HCT116 (cell line): ENCODE data around the gene RPS6KC1. TPM values are rescaled to one million over a fixed set of nuclear protein-coding genes. Genes with fewer than 3 reads are reported as not detected.

Source experiments
- ATAC-seq: fragments of 200-7000 bp; cut with Tn5 transposase; 2 replicates; pipeline ENCODE4 v1.9.1; 2020; ENCODE audit warnings: mild to moderate bottlenecking, moderate library complexity
- BruUV-seq: library from RNA; stranded (reverse); fragments of 400-500 nt; replicated peaks from 2 replicates; lab custom pipeline; 2021; lab: Mats Ljungman, UMichigan
- CTCF ChIA-PET: fragments of 300-600 bp; sonication (Branson Sonifier 250); formaldehyde crosslinking; loops from one replicate; lab custom pipeline; 2021; ENCODE audit warnings: antibody characterized with exemption; lab: Charles Lee
- POLR2A ChIA-PET: fragments of 300-600, 350-600 bp; sonication (Branson Sonifier 250); formaldehyde crosslinking; loops from one replicate; lab custom pipeline; 2021; ENCODE audit warnings: antibody characterized with exemption; lab: Charles Lee
- RAD21 ChIA-PET, 2 experiments: fragments of 300-600 bp; sonication (Branson Sonifier 250); formaldehyde crosslinking; loops; one replicate each; lab custom pipeline; 2023; ENCODE audit warnings: low total read pairs in 2 of 2; ENCODE audit not compliant: uncharacterized antibody in 2 of 2, unreplicated experiment in 2 of 2, low non-redundant PET in 1 of 2; lab: Charles Lee
- DNase-seq: peaks from one replicate; pipeline ENCODE4 v3.0.0-alpha.2; 2010; ENCODE audit warnings: low read depth, low spot score
- H2AFZ ChIP-seq: fragments of 200-600 bp; shearing (Covaris generic), sonication (generic); 2 replicates; pipeline ENCODE4 v1.6.1; 2017; ENCODE audit warnings: low read depth, mixed run types, mixed read lengths, antibody characterized with exemption, low read length; ENCODE audit not compliant: poor library complexity, severe bottlenecking
- H3K27ac ChIP-seq: 2 replicates; pipeline ENCODE4 v1.5.1; 2012; ENCODE audit warnings: low read depth, low read length
- H3K27me3 ChIP-seq: fragments of 200-600 bp; sonication (generic); 2 replicates; pipeline ENCODE4 v1.6.1; 2016; ENCODE audit warnings: mixed run types, low read length, mixed read lengths; ENCODE audit not compliant: insufficient read depth
- H3K36me3 ChIP-seq, 2 experiments: fragments of 200-500 bp in 1 of 2; fragments of 200-600 bp in 1 of 2; sonication (Bioruptor generic) in 1 of 2; sonication (generic) in 1 of 2; 2 replicates each; pipeline versions ENCODE4 v1.5.1 to v1.6.1; 2014 to 2016; ENCODE audit warnings: low read length in 2 of 2, inconsistent platforms in 1 of 2, mixed read lengths in 1 of 2, mixed run types in 1 of 2; ENCODE audit not compliant: insufficient read depth in 2 of 2, control insufficient read depth in 1 of 2
- H3K4me1 ChIP-seq, 2 experiments: fragments of 200-600 bp in 1 of 2; sonication (generic) in 1 of 2; 2 replicates each; pipeline versions ENCODE4 v1.5.1 to v1.6.1; 2012 to 2017; ENCODE audit warnings: low read length in 2 of 2, inconsistent platforms in 1 of 2, mild to moderate bottlenecking in 1 of 2, mixed read lengths in 1 of 2, mixed run types in 1 of 2, moderate library complexity in 1 of 2; ENCODE audit not compliant: insufficient read depth in 2 of 2, control insufficient read depth in 1 of 2
- H3K4me2 ChIP-seq: fragments of 200-600 bp; sonication (generic); 2 replicates; pipeline ENCODE4 v1.6.1; 2017; ENCODE audit warnings: mixed run types, low read length, mixed read lengths
- H3K4me3 ChIP-seq, 2 experiments: fragments of 200-600 bp in 1 of 2; sonication (generic) in 1 of 2; replicated peaks in 1 of 2; 2 replicates each; pipeline ENCODE4 v1.5.1; 2011 to 2016; ENCODE audit warnings: low read length in 2 of 2, control low read depth in 1 of 2, low read depth in 1 of 2, mild to moderate bottlenecking in 1 of 2, mixed read lengths in 1 of 2, mixed run types in 1 of 2
- H3K79me2 ChIP-seq: fragments of 200-600 bp; sonication (generic); 2 replicates; pipeline ENCODE4 v1.6.1; 2017; ENCODE audit warnings: mild to moderate bottlenecking, mixed run types, low read length, moderate library complexity, mixed read lengths; ENCODE audit not compliant: insufficient read depth
- H3K9ac ChIP-seq: fragments of 200-600 bp; sonication (generic); 2 replicates; pipeline ENCODE4 v1.6.1; 2016; ENCODE audit warnings: low read length, mixed read lengths
- H3K9me2 ChIP-seq: fragments of 200-600 bp; sonication (generic), shearing (Covaris generic); 2 replicates; pipeline ENCODE4 v1.6.1; 2017; ENCODE audit warnings: mixed run types, mild to moderate bottlenecking, moderate library complexity; ENCODE audit not compliant: insufficient read depth
- H3K9me3 ChIP-seq, 2 experiments: fragments of 200-500 bp in 1 of 2; fragments of 200-600 bp in 1 of 2; sonication (Bioruptor generic) in 1 of 2; sonication (generic) in 1 of 2; 2 replicates each; pipeline ENCODE4 v1.6.1; 2014 to 2017; ENCODE audit warnings: low read length in 2 of 2, mixed read lengths in 2 of 2, inconsistent platforms in 1 of 2, low read depth in 1 of 2, mild to moderate bottlenecking in 1 of 2, mixed run types in 1 of 2, moderate library complexity in 1 of 2; ENCODE audit not compliant: control insufficient read depth in 1 of 2, insufficient read depth in 1 of 2
- H4K20me1 ChIP-seq: fragments of 200-600 bp; sonication (generic), shearing (Covaris generic); 2 replicates; pipeline ENCODE4 v1.6.1; 2017; ENCODE audit warnings: mixed run types, mild to moderate bottlenecking, moderate library complexity; ENCODE audit not compliant: insufficient read depth
- ATF3 ChIP-seq: IDR thresholded peaks from 2 replicates; pipeline ENCODE4 v1.6.1; 2012
- CBX3 ChIP-seq: IDR thresholded peaks from 2 replicates; pipeline ENCODE4 v1.6.1; 2012; ENCODE audit warnings: low read depth
- CEBPB ChIP-seq: IDR thresholded peaks from 2 replicates; pipeline ENCODE4 v1.6.1; 2012; ENCODE audit warnings: low read depth
- EGR1 ChIP-seq: IDR thresholded peaks from 2 replicates; pipeline ENCODE4 v1.6.1; 2012; ENCODE audit warnings: low read depth
- EZH2 ChIP-seq: fragments of 200-600 bp; sonication (generic); IDR thresholded peaks from 2 replicates; pipeline ENCODE4 v1.6.1; 2017; ENCODE audit warnings: antibody characterized with exemption, mixed run types
- EZH2phosphoT487 ChIP-seq: fragments of 200-600 bp; IDR thresholded peaks from 2 replicates; pipeline ENCODE4 v1.6.1; 2018; ENCODE audit warnings: antibody characterized with exemption, borderline replicate concordance
- FOSL1 ChIP-seq: IDR thresholded peaks from 2 replicates; pipeline ENCODE4 v1.6.1; 2012; ENCODE audit warnings: low read depth
- MAX ChIP-seq: IDR thresholded peaks from 2 replicates; pipeline ENCODE4 v1.6.1; 2012
- POLR2A ChIP-seq: IDR thresholded peaks from 2 replicates; pipeline ENCODE4 v1.7.0; 2011; ENCODE audit warnings: borderline replicate concordance; ENCODE audit not compliant: insufficient read depth, insufficient read length; ENCODE audit errors: extremely low read depth
- SIN3A ChIP-seq: IDR thresholded peaks from 2 replicates; pipeline ENCODE4 v1.6.1; 2012; ENCODE audit warnings: low read depth
- SP1 ChIP-seq: IDR thresholded peaks from 2 replicates; pipeline ENCODE4 v1.6.1; 2012; ENCODE audit warnings: low read depth
- SRF ChIP-seq: IDR thresholded peaks from 2 replicates; pipeline ENCODE4 v1.6.1; 2012; ENCODE audit warnings: low read depth
- TCF7L2 ChIP-seq: IDR thresholded peaks from 2 replicates; pipeline ENCODE4 v1.7.0; 2011; ENCODE audit warnings: borderline replicate concordance, inconsistent platforms; ENCODE audit not compliant: insufficient read depth, insufficient read length; ENCODE audit errors: extremely low read depth
- YY1 ChIP-seq: IDR thresholded peaks from 2 replicates; pipeline ENCODE4 v1.6.1; 2011; ENCODE audit warnings: low read length, low read depth, moderate library complexity, mild to moderate bottlenecking; ENCODE audit not compliant: insufficient replicate concordance; ENCODE audit errors: extremely low read depth
- ZBTB33 ChIP-seq: IDR thresholded peaks from 2 replicates; pipeline ENCODE4 v1.6.1; 2011; ENCODE audit warnings: mild to moderate bottlenecking, low read length, moderate library complexity; ENCODE audit not compliant: insufficient replicate concordance; ENCODE audit errors: extremely low read depth
- ZFX ChIP-seq: fragments of 450-650 bp; IDR thresholded peaks from 2 replicates; pipeline ENCODE4 v1.6.1; 2017
- ZNF274 ChIP-seq: fragments of 200-500 bp; sonication (Bioruptor generic); IDR thresholded peaks from 2 replicates; pipeline ENCODE4 v1.6.1; 2014; ENCODE audit warnings: mild to moderate bottlenecking, low read depth, low read length, inconsistent platforms
- intact Hi-C: fragments of 100-400 bp; cut with micrococcal nuclease; formaldehyde crosslinking; loops from 2 replicates; pipeline ENCODE4 v1.10.0; 2022
- total RNA-seq: library from RNA; stranded (reverse); gene quantifications from one replicate; pipeline ENCODE4 v1.2.1, GENCODE V29; 2021; ENCODE audit not compliant: unreplicated experiment

Gene RPS6KC1
- total RNA-seq, 1 experiment from 2014 or later = 15.9 TPM

GRCh38 chr1:213075725-213076124 lies 24.7 kb downstream of the RPS6KC1 start:
- DNase-seq (no peak), ATAC-seq (no peak)
- Histone ChIP-seq H4K20me1 (no peaks in the 10 kb centered on the region), H3K27ac (no peak overlapping the region), H3K4me1 (no peaks in the 10 kb centered on the region), H3K36me3 (no peaks in the 10 kb centered on the region), H3K4me3 (no peak overlapping the region), H3K9ac (no peak overlapping the region), H3K9me2 (no peaks in the 10 kb centered on the region), H3K9me3 (no peaks in the 10 kb centered on the region), H3K4me2 (no peak overlapping the region), H2AFZ (no peak overlapping the region), H3K79me2 (peaks cover 3% of the 10 kb centered on the region; the same call in 1 of the 2 replicates), H3K27me3 (no peaks in the 10 kb centered on the region)
- ChIA-PET POLR2A (no interaction called here), RAD21 (no interaction called here), CTCF (no interaction called here)
- BruUV-seq = no TSS peak
- intact Hi-C loops = no loop called here
- TF ChIP-seq ATF3 (no peak), EGR1 (no peak)

GRCh38 chr1:213082420-213083111 lies 31.5 kb downstream of the RPS6KC1 start:
- Histone ChIP-seq H3K4me3 (no peak overlapping the region), H3K9ac (no peak overlapping the region), H3K9me2 (no peaks in the 10 kb centered on the region), H3K9me3 (no peaks in the 10 kb centered on the region), H3K27ac (no peak overlapping the region), H3K36me3 (no peaks in the 10 kb centered on the region), H3K79me2 (no peaks in the 10 kb centered on the region), H3K4me1 (peaks cover 0 to 11% of the 10 kb centered on the region in 2 experiments; a peak in 2 of 4 replicates), H4K20me1 (no peaks in the 10 kb centered on the region), H3K27me3 (no peaks in the 10 kb centered on the region), H3K4me2 (peak overlapping the region; percentile 4; the same call in 1 of the 2 replicates), H2AFZ (no peak overlapping the region)
- POLR2A ChIA-PET = no interaction called here
- CTCF ChIA-PET = no interaction called here
- RAD21 ChIA-PET = no interaction called here
- DNase-seq = no peak
- BruUV-seq = no TSS peak
- intact Hi-C loops = no loop called here
- no peak for ATAC-seq
- TF ChIP-seq MAX (no peak), FOSL1 (no peak), SP1 (no peak), ZNF274 (no peak), POLR2A (no peak), SIN3A (no peak), SRF (no peak), TCF7L2 (no peak), ZBTB33 (no peak), EGR1 (no peak), YY1 (no peak), CEBPB (no peak), EZH2phosphoT487 (no peak), CBX3 (no peak), ATF3 (no peak), EZH2 (no peak), ZFX (no peak)
